SU-DHL-6 (cell line): ENCODE data around the gene NECTIN3.

Experiments used
- H2AFZ ChIP-seq: fragments of 200-600 bp; sonication (generic); 2 replicates; pipeline ENCODE4 v1.6.1; 2014; ENCODE audit warnings: low read depth, mild to moderate bottlenecking, moderate library complexity, mixed read lengths, antibody characterized with exemption, low read length; ENCODE audit not compliant: severe bottlenecking
- H3F3A ChIP-seq: fragments of 200-600 bp; shearing (Covaris generic); 2 replicates; pipeline ENCODE4 v1.6.0; 2016; ENCODE audit warnings: antibody characterized with exemption, mild to moderate bottlenecking; ENCODE audit not compliant: insufficient read depth
- H3K27ac ChIP-seq: fragments of 200-600 bp; sonication (generic); 2 replicates; pipeline ENCODE4 v1.5.1; 2016; ENCODE audit warnings: low read depth, mild to moderate bottlenecking, low read length, moderate library complexity, mixed read lengths
- H3K27me3 ChIP-seq: fragments of 200-600 bp; sonication (generic), shearing (Covaris generic); 2 replicates; pipeline ENCODE4 v1.6.0; 2014; ENCODE audit warnings: mild to moderate bottlenecking, low read length
- H3K36me3 ChIP-seq: fragments of 200-600 bp; sonication (generic); 2 replicates; pipeline ENCODE4 v1.6.1; 2014; ENCODE audit warnings: mild to moderate bottlenecking, low read length, mixed read lengths
- H3K4me2 ChIP-seq: fragments of 300-600, 200-600 bp; shearing (Covaris generic), sonication (generic); 2 replicates; pipeline ENCODE4 v1.6.0; 2014; ENCODE audit warnings: low read length, low read depth, mild to moderate bottlenecking; ENCODE audit not compliant: poor library complexity, severe bottlenecking
- H3K4me3 ChIP-seq: fragments of 200-600 bp; sonication (generic); 2 replicates; pipeline ENCODE4 v1.5.1; 2014; ENCODE audit warnings: antibody characterized with exemption, low read length, mild to moderate bottlenecking, mixed read lengths; ENCODE audit not compliant: insufficient read depth, poor library complexity, severe bottlenecking
- H3K79me2 ChIP-seq: fragments of 200-600 bp; sonication (generic); 2 replicates; pipeline ENCODE4 v1.6.1; 2014; ENCODE audit warnings: mild to moderate bottlenecking, low read length, moderate library complexity; ENCODE audit not compliant: insufficient read depth
- H3K9ac ChIP-seq: fragments of 200-600 bp; sonication (generic); 2 replicates; pipeline ENCODE4 v1.7.0; 2014; ENCODE audit warnings: mild to moderate bottlenecking, low read length
- H3K9me2 ChIP-seq: fragments of 200-600 bp; sonication (generic); replicated peaks from 2 replicates; pipeline ENCODE4 v1.6.1; 2014; ENCODE audit warnings: low read length; ENCODE audit not compliant: insufficient read depth
- H3K9me3 ChIP-seq: fragments of 200-600 bp; sonication (generic); 2 replicates; pipeline ENCODE4 v1.6.1; 2014; ENCODE audit warnings: low read length, mixed read lengths; ENCODE audit not compliant: insufficient read depth
- H4K20me1 ChIP-seq: fragments of 200-600 bp; sonication (generic); 2 replicates; pipeline ENCODE4 v1.6.1; 2014; ENCODE audit warnings: low read depth, mild to moderate bottlenecking, antibody characterized with exemption, low read length, moderate library complexity, mixed read lengths
- CTCF ChIP-seq: fragments of 200-600 bp; sonication (generic); IDR thresholded peaks from one replicate; pipeline ENCODE4 v1.5.1; 2017; ENCODE audit warnings: antibody characterized with exemption, mild to moderate bottlenecking, low read length, moderate library complexity; ENCODE audit not compliant: insufficient read depth, poor library complexity, severe bottlenecking
- EZH2phosphoT487 ChIP-seq: fragments of 200-600 bp; sonication (generic), shearing (Covaris generic); conservative IDR thresholded peaks from 2 replicates; pipeline ENCODE4 v1.6.1; 2018; ENCODE audit warnings: mild to moderate bottlenecking, antibody characterized with exemption, low read length, moderate library complexity, mixed read lengths

NECTIN3 gene

GRCh38 chr3:111193472-111193871, 121.9 kb downstream of the NECTIN3 start:
- Histone ChIP-seq H2AFZ (no peak overlapping the region), H3K27ac (no peak overlapping the region), H4K20me1 (no peaks in the 10 kb centered on the region), H3F3A (no peaks in the 10 kb centered on the region), H3K4me3 (no peak overlapping the region), H3K9ac (no peak overlapping the region), H3K4me2 (no peak overlapping the region), H3K9me3 (no peaks in the 10 kb centered on the region), H3K79me2 (no peaks in the 10 kb centered on the region), H3K9me2 (no peaks in the 10 kb centered on the region; the same call in 1 of the 2 replicates), H3K36me3 (no peaks in the 10 kb centered on the region), H3K27me3 (no peaks in the 10 kb centered on the region)
- no peak for TF ChIP-seq CTCF
- no peak for TF ChIP-seq EZH2phosphoT487

GRCh38 chr3:111194048-111194447, 122.4 kb downstream of the NECTIN3 start:
- Histone ChIP-seq H3K9me3 (no peaks in the 10 kb centered on the region), H3K27ac (no peak overlapping the region), H3K4me3 (no peak overlapping the region), H4K20me1 (no peaks in the 10 kb centered on the region), H3F3A (no peaks in the 10 kb centered on the region), H3K79me2 (no peaks in the 10 kb centered on the region), H3K27me3 (no peaks in the 10 kb centered on the region), H3K36me3 (no peaks in the 10 kb centered on the region), H3K9ac (no peak overlapping the region), H3K4me2 (no peak overlapping the region), H3K9me2 (no peaks in the 10 kb centered on the region; the same call in 1 of the 2 replicates), H2AFZ (no peak overlapping the region)
- TF ChIP-seq EZH2phosphoT487 (no peak), CTCF (no peak)

GRCh38 chr3:111197485-111197884, 125.9 kb downstream of the NECTIN3 start:
- Histone ChIP-seq H3K4me2 (no peak overlapping the region), H2AFZ (no peak overlapping the region), H3K9ac (no peak overlapping the region), H3K27ac (no peak overlapping the region), H3K79me2 (no peaks in the 10 kb centered on the region), H3K4me3 (no peak overlapping the region), H3F3A (no peaks in the 10 kb centered on the region), H3K9me2 (no peaks in the 10 kb centered on the region; the same call in 1 of the 2 replicates), H3K27me3 (no peaks in the 10 kb centered on the region), H3K9me3 (no peaks in the 10 kb centered on the region), H4K20me1 (no peaks in the 10 kb centered on the region), H3K36me3 (no peaks in the 10 kb centered on the region)
- TF ChIP-seq CTCF = no peak
